Liver (tissue), 9 donors: ENCODE data around the gene FBXO38. TPM values are rescaled to one million over a fixed set of nuclear protein-coding genes. Genes with fewer than 3 reads are reported as not detected.

Source experiments
- DNase-seq: peaks from one replicate; pipeline ENCODE4 v3.0.0-alpha.2; 2017; ENCODE audit warnings: low spot score
- H3K27ac ChIP-seq, 2 donors: one replicate each; pipeline ENCODE4 v1.7.0; 2013; ENCODE audit warnings: inconsistent platforms in 2 of 2, low read length in 2 of 2, control low read depth in 1 of 2, low read depth in 1 of 2, mild to moderate bottlenecking in 1 of 2
- H3K27me3 ChIP-seq, 4 donors: one replicate each; pipeline versions ENCODE4 v1.6.1 to v1.7.0; 2013; ENCODE audit warnings: low read length in 3 of 4, inconsistent platforms in 1 of 4, mild to moderate bottlenecking in 1 of 4, moderate library complexity in 1 of 4; ENCODE audit not compliant: control insufficient read depth in 4 of 4, insufficient read depth in 4 of 4
- H3K36me3 ChIP-seq, 4 donors: one replicate each; pipeline versions ENCODE4 v1.6.1 to v1.7.0; 2013; ENCODE audit warnings: low read length in 3 of 4, mild to moderate bottlenecking in 3 of 4, low read depth in 1 of 4, moderate library complexity in 1 of 4; ENCODE audit not compliant: control insufficient read depth in 4 of 4, insufficient read depth in 3 of 4
- H3K4me1 ChIP-seq, 4 donors: one replicate each; pipeline versions ENCODE4 v1.6.1 to v1.7.0; 2013; ENCODE audit warnings: low read length in 3 of 4, mild to moderate bottlenecking in 3 of 4, moderate library complexity in 1 of 4; ENCODE audit not compliant: control insufficient read depth in 4 of 4, insufficient read depth in 4 of 4
- H3K4me3 ChIP-seq, 3 donors: one replicate each; pipeline versions ENCODE4 v1.6.1 to v1.7.0; 2013; ENCODE audit warnings: low read length in 3 of 3, control low read depth in 1 of 3, low read depth in 1 of 3, mild to moderate bottlenecking in 1 of 3
- H3K9ac ChIP-seq, 2 donors: one replicate each; pipeline ENCODE4 v1.7.0; 2013; ENCODE audit warnings: low read length in 2 of 2, mild to moderate bottlenecking in 2 of 2, moderate library complexity in 2 of 2, control low read depth in 1 of 2, low read depth in 1 of 2
- H3K9me3 ChIP-seq, 4 donors: one replicate each; pipeline versions ENCODE4 v1.6.1 to v1.7.0; 2013; ENCODE audit warnings: low read length in 3 of 4; ENCODE audit not compliant: control insufficient read depth in 4 of 4
- ATF3 ChIP-seq: IDR thresholded peaks from 2 replicates; pipeline ENCODE4 v1.6.1; 2016; ENCODE audit warnings: antibody characterized with exemption
- CTCF ChIP-seq: fragments of 150-350 bp; IDR thresholded peaks from 2 replicates; pipeline ENCODE4 v1.5.1; 2017; ENCODE audit warnings: improper control_type of control experiment, low read depth, low read length; ENCODE audit not compliant: missing input control
- EGR1 ChIP-seq, 2 donors: IDR thresholded peaks; 2 replicates each; pipeline ENCODE4 v1.6.1; 2016 to 2018; ENCODE audit warnings: antibody characterized with exemption in 2 of 2, low read depth in 2 of 2
- FOXA1 ChIP-seq: IDR thresholded peaks from 2 replicates; pipeline ENCODE4 v1.6.1; 2016; ENCODE audit warnings: antibody characterized with exemption
- FOXA2 ChIP-seq: IDR thresholded peaks from 2 replicates; pipeline ENCODE4 v1.6.1; 2016; ENCODE audit warnings: antibody characterized with exemption
- GABPA ChIP-seq, 2 donors: IDR thresholded peaks in 1 of 2; conservative IDR thresholded peaks in 1 of 2; 2 replicates each; pipeline ENCODE4 v1.6.1; 2016; ENCODE audit warnings: antibody characterized with exemption in 2 of 2, mild to moderate bottlenecking in 1 of 2, moderate library complexity in 1 of 2
- HNF4A ChIP-seq, 2 donors: conservative IDR thresholded peaks; 2 replicates each; pipeline ENCODE4 v1.6.1; 2016; ENCODE audit warnings: antibody characterized with exemption in 2 of 2, mild to moderate bottlenecking in 2 of 2
- HNF4G ChIP-seq: IDR thresholded peaks from 2 replicates; pipeline ENCODE4 v1.6.1; 2016; ENCODE audit warnings: antibody characterized with exemption
- JUND ChIP-seq, 2 donors: IDR thresholded peaks; 2 replicates each; pipeline ENCODE4 v1.6.1; 2016; ENCODE audit warnings: antibody characterized with exemption in 2 of 2
- MAX ChIP-seq: IDR thresholded peaks from 2 replicates; pipeline ENCODE4 v1.6.1; 2016; ENCODE audit warnings: antibody characterized with exemption
- NR2F2 ChIP-seq: IDR thresholded peaks from 2 replicates; pipeline ENCODE4 v1.6.1; 2016; ENCODE audit warnings: antibody characterized with exemption
- RAD21 ChIP-seq, 2 donors: IDR thresholded peaks; 2 replicates each; pipeline ENCODE4 v1.6.1; 2016; ENCODE audit warnings: antibody characterized with exemption in 2 of 2, mild to moderate bottlenecking in 2 of 2
- REST ChIP-seq: IDR thresholded peaks from 2 replicates; pipeline ENCODE4 v1.6.1; 2016; ENCODE audit warnings: antibody characterized with exemption, mild to moderate bottlenecking
- RXRA ChIP-seq, 2 donors: IDR thresholded peaks; 2 replicates each; pipeline ENCODE4 v1.6.1; 2017 to 2018; ENCODE audit warnings: antibody characterized with exemption in 2 of 2, mild to moderate bottlenecking in 1 of 2
- SP1 ChIP-seq: IDR thresholded peaks from 2 replicates; pipeline ENCODE4 v1.6.1; 2018; ENCODE audit warnings: antibody characterized with exemption, mild to moderate bottlenecking
- TAF1 ChIP-seq: conservative IDR thresholded peaks from 2 replicates; pipeline ENCODE4 v1.6.1; 2016; ENCODE audit warnings: antibody characterized with exemption, mild to moderate bottlenecking
- YY1 ChIP-seq: IDR thresholded peaks from 2 replicates; pipeline ENCODE4 v1.6.1; 2016; ENCODE audit warnings: antibody characterized with exemption, mild to moderate bottlenecking
- ZBTB33 ChIP-seq: IDR thresholded peaks from 2 replicates; pipeline ENCODE4 v1.6.1; 2016; ENCODE audit warnings: antibody characterized with exemption
- WGBS: extraction: QIAGEN DNeasy Blood & Tissue Kit; methylation state at CpG from one replicate; pipeline ENCODE4 v1.1.7; 2013; 5-methylcytosine and 5-hydroxymethylcytosine counted together
- polyA plus RNA-seq, 2 donors: library from polyadenylated mRNA; stranded (reverse) in 1 of 2; unstranded in 1 of 2; fragments of 200-250 nt in 1 of 2; fragments of >200 nt in 1 of 2; fragmentation: Nextera tagmentation in 1 of 2; extraction: Ambion mirVana in 1 of 2; gene quantifications; one replicate each; pipeline versions ENCODE4 v1.2.1 to v1.2.3, GENCODE V29; 2013 to 2015
- total RNA-seq, 2 donors: library from RNA; depleted of rRNA; stranded (reverse); fragments of >200 nt; gene quantifications; one replicate each; pipeline ENCODE4 v1.2.3, GENCODE V29; 2014
- donor health status: healthy.
- donor health status: healthy.
- donor health status: healthy.
- donor health status: healthy.
- donor health status: healthy.

The FBXO38 gene
- total and polyA plus RNA-seq, 4 donors = 8.2 to 40.9 (median 25.3) TPM

GRCh38 chr5:148408092-148408491 lies 24.3 kb downstream of the FBXO38 start:
- no peaks in the 10 kb centered on the region for H3K9me3 ChIP-seq
- WGBS = 73% methylated on average over 3 of the region's 3 CpGs
- H3K36me3 ChIP-seq = peaks cover 6 to 68% (median 64%) of the 10 kb centered on the region in 4 donors
- no peak for DNase-seq
- H3K4me1 ChIP-seq = no peaks in the 10 kb centered on the region
- H3K9ac ChIP-seq = no peak overlapping the region
- TF ChIP-seq REST (no peak), YY1 (no peak), HNF4G (no peak), FOXA2 (no peak), FOXA1 (no peak), SP1 (no peak), TAF1 (no peak), ZBTB33 (no peak), RXRA (IDR thresholded peaks at IDR 0.05) (no peak), GABPA (IDR thresholded peaks at IDR 0.05 in 1 of 2, conservative IDR thresholded peaks at IDR 0.05 in 1 of 2) (no peak), ATF3 (no peak), HNF4A (conservative IDR thresholded peaks at IDR 0.05) (no peak), CTCF (no peak), EGR1 (IDR thresholded peaks at IDR 0.05; ENCODE audit: low read depth in 2 of 2) (no peak), MAX (no peak), NR2F2 (no peak)
- H3K4me3 ChIP-seq = no peak overlapping the region
- no peaks in the 10 kb centered on the region for H3K27me3 ChIP-seq
- H3K27ac ChIP-seq = no peak overlapping the region

- Histone ChIP-seq H3K9ac (no peak overlapping the region), H3K4me3 (no peak overlapping the region), H3K27me3 (no peaks in the 10 kb centered on the region), H3K4me1 (no peaks in the 10 kb centered on the region), H3K9me3 (no peaks in the 10 kb centered on the region), H3K27ac (no peak overlapping the region), H3K36me3 (peaks cover 6 to 87% (median 74%) of the 10 kb centered on the region in 4 donors)
- 94% methylated on average over 2 of the region's 2 CpGs for WGBS
- no peak for DNase-seq
- TF ChIP-seq NR2F2 = no peak
- no peak for TF ChIP-seq FOXA2
- TF ChIP-seq HNF4A (conservative IDR thresholded peaks at IDR 0.05) = no peak
- no peak for TF ChIP-seq TAF1
- TF ChIP-seq RAD21 (IDR thresholded peaks at IDR 0.05) = no peak
- no peak for TF ChIP-seq JUND (IDR thresholded peaks at IDR 0.05)
- TF ChIP-seq YY1 = no peak
- no peak for TF ChIP-seq ATF3
- no peak for TF ChIP-seq SP1
- no peak for TF ChIP-seq REST
- TF ChIP-seq EGR1 (IDR thresholded peaks at IDR 0.05; ENCODE audit: low read depth in 2 of 2) = no peak
- no peak for TF ChIP-seq ZBTB33
These were observed 28.4 kb downstream of the FBXO38 start for GRCh38 chr5:148412124-148412523.
